Activated CD4-positive, alpha-beta T cell treated with anti-CD3 and anti-CD28 coated beads, Interleukin-2, amount 50 U/mL, for 16 hours (primary cell): Measurements from ENCODE around the gene MTPN.
A peak's percentile ranks its signal among the peaks of the same experiment; 100 is the strongest.

Experiments used
- DNase-seq: peaks from one replicate; pipeline ENCODE4 v3.0.0-alpha.2; 2020

MTPN gene

GRCh38 chr7:135977007-135977741 is at the start of gene MTPN:
Gene MTPN, minus strand, starts transcription at chr7:135977359. Its CDS starts 259 bp downstream, at chr7:135977100.
- peak; percentile 100 for DNase-seq

- no peak for DNase-seq
Measured at GRCh38 chr7:136026209-136026608, 49.0 kb upstream of the MTPN start.

- no peak for DNase-seq
Measured at GRCh38 chr7:136023134-136023869, 46.1 kb upstream of the MTPN start.

GRCh38 chr7:136020556-136020955 is 43.4 kb upstream of the MTPN start:
- DNase-seq, result no peak

GRCh38 chr7:136018104-136018503 is 40.9 kb upstream of the MTPN start:
- DNase-seq, result no peak

- peak; percentile 35 for DNase-seq
Measured at GRCh38 chr7:136016649-136017395, 39.7 kb upstream of the MTPN start.

- DNase-seq, result no peak
Measured at GRCh38 chr7:136015638-136016037, 38.5 kb upstream of the MTPN start.

GRCh38 chr7:136014659-136015058 is 37.5 kb upstream of the MTPN start:
- no peak for DNase-seq

GRCh38 chr7:136012238-136012637 is 35.1 kb upstream of the MTPN start:
- no peak for DNase-seq

- DNase-seq, result peak; percentile 49
Measured at GRCh38 chr7:136009488-136010079, 32.4 kb upstream of the MTPN start.

- DNase-seq, result no peak
Measured at GRCh38 chr7:136006208-136006607, 29.0 kb upstream of the MTPN start.

GRCh38 chr7:136004083-136004482 is 26.9 kb upstream of the MTPN start:
- no peak for DNase-seq

GRCh38 chr7:136002802-136003201 is 25.6 kb upstream of the MTPN start:
- no peak for DNase-seq

- DNase-seq, result no peak
Measured at GRCh38 chr7:136000288-136000913, 23.2 kb upstream of the MTPN start.

GRCh38 chr7:135998081-135998480 is 20.9 kb upstream of the MTPN start:
- DNase-seq, result no peak

- no peak for DNase-seq
Measured at GRCh38 chr7:135995748-135996147, 18.6 kb upstream of the MTPN start.

GRCh38 chr7:135994466-135995205 is 17.5 kb upstream of the MTPN start:
- DNase-seq, result peak; percentile 58

- no peak for DNase-seq
Measured at GRCh38 chr7:135993950-135994349, 16.8 kb upstream of the MTPN start.

- no peak for DNase-seq
Measured at GRCh38 chr7:135991906-135992305, 14.7 kb upstream of the MTPN start.

- no peak for DNase-seq
Measured at GRCh38 chr7:135991322-135991721, 14.2 kb upstream of the MTPN start.

- no peak for DNase-seq
Measured at GRCh38 chr7:135990258-135990657, 13.1 kb upstream of the MTPN start.
